Muscle of arm (tissue), 12 donors: ENCODE results near the gene BTN2A1. TPM values are rescaled to one million over a fixed set of nuclear protein-coding genes. Genes with fewer than 3 reads are reported as not detected.
"Not testable (repeated sequence)": the region's sequence is repeated elsewhere in the genome, so short reads cannot be mapped to it uniquely, and the experiment has no call there.

Experiments used
- DNase-seq: peaks from one replicate; pipeline ENCODE4 v3.0.0-alpha.2; 2013
- polyA plus RNA-seq, 12 donors: library from polyadenylated mRNA; unstranded; fragments of 120-200 nt; gene quantifications; one replicate each; pipeline ENCODE4 v1.2.1, GENCODE V29; 2013; ENCODE audit not compliant: insufficient read length in 12 of 12

BTN2A1 gene
- polyA plus RNA-seq, 12 donors = 23.6 to 30.3 (median 25.9) TPM; not detected in 1

GRCh38 chr6:26489996-26490964 lies 32.5 kb downstream of the BTN2A1 start:
- no peak for DNase-seq

DNA sequence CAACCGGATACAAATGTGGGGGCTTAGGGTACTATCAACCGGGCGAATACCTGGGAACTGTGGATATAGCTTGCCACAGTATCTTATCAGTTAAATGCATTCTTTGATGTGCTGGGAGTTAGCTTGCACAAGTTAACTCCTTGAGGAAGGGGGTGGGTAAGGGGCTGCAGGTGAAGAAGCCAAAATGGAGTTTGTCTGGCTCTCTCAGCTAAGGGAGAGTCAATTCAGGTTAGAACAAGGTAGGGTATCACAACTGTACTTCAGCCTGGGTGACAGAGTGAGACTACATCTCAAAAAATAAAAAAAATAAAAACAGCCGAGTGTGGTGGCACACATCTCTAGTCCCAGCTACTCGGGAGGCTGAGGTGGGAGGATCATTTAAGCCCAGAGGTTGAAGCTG lies 33.8 kb downstream of the BTN2A1 start:
- no peak for DNase-seq

DNA sequence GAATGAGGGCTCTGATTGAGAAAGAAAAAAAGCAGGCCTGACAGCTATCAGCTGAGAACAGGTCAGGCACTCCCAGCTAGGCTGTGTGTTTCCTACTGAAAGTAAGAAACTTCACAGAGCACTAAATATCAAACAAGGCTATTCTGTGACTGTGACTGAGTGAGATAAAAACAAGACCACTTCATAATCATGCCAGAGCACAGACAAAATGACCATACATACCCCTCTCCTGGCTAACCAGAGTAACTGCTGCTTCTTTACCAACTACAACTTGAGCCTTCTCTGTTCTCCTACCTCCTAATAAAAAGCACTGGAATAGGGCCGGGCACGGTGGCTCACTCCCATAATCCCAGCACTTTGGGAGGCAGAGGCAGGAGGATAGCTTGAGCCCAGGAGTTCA lies 35.5 kb downstream of the BTN2A1 start:
- no peak for DNase-seq

DNA sequence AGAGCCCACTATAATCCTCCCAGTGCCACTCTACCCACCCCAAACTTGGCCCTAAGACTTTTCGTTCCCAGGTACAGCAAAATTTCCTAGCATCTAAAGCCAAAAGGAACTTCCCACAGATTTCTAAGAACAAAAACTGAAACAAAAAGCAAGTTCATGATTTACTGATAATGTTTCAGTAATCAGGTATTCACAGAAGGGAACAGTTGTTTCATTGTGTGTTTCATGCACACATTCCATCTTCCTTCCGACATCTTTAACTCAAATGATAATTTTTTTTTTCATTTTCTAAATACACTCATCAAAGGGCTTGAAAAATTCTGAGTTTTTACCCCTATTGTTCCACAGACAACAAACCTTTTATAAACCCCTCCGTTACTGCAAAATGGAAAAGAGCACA lies 36.4 kb downstream of the BTN2A1 start:
- no peak for DNase-seq

- no peak for DNase-seq
Measured at GRCh38 chr6:26495281-26495680, 37.5 kb downstream of the BTN2A1 start.

GRCh38 chr6:26497610-26498009 lies 39.9 kb downstream of the BTN2A1 start:
- no peak for DNase-seq

DNA sequence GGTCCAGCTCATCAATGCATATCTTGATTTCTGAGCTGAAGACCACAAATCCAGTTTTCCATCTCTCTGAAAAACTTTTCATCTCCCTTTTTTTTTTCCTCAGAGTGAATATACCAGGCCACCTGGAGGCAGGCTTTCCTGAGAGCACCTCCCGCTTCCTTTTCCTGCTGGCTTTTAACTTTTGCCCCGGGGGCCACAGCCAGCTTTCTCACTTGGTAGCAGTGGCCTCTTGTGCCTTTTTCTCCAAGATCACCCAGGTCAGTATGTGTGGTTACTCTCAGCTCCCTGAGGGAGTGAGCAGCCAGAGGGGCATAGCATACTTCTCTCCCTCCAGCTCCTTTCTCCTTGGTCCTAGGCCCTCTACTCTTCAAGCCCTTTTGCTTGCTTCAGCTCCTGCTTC lies 42.3 kb downstream of the BTN2A1 start, which contains the start of gene BTN1A1:
BTN1A1 (plus strand) TSS at position 202 of the 400 bp plus-strand sequence. CDS start 984 bp downstream, outside the sequence.
- no peak for DNase-seq

GRCh38 chr6:26501482-26501986 lies 43.8 kb downstream of the BTN2A1 start:
- DNase-seq = no peak

- DNase-seq = no peak
Measured at GRCh38 chr6:26502165-26502564, 44.4 kb downstream of the BTN2A1 start.

GRCh38 chr6:26502626-26503025 lies 44.9 kb downstream of the BTN2A1 start:
- DNase-seq = no peak

DNA sequence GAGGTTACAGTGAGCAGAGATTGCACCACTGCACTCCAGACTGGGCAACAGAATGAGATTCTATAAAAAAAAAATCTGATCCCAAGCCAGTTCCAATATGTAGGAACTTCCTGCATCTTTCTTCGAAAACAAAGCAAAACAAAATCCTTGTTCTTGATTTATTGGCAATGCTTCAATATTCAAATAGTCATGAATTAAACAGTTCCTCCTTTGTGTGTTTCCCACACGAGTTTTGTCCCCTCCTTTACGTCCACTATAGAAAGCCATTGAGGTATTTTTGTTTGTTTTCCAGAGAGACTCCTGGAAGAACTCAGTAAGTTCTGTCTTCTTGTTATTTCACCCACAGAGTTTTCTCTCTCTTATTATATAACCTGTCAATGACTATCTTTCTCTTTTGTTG lies 49.9 kb downstream of the BTN2A1 start:
- DNase-seq = no peak

- not testable (repeated sequence) for DNase-seq
Measured at GRCh38 chr6:26511033-26511432, 53.3 kb downstream of the BTN2A1 start.

GRCh38 chr6:26514984-26515383 lies 57.2 kb downstream of the BTN2A1 start:
- no peak for DNase-seq

DNA sequence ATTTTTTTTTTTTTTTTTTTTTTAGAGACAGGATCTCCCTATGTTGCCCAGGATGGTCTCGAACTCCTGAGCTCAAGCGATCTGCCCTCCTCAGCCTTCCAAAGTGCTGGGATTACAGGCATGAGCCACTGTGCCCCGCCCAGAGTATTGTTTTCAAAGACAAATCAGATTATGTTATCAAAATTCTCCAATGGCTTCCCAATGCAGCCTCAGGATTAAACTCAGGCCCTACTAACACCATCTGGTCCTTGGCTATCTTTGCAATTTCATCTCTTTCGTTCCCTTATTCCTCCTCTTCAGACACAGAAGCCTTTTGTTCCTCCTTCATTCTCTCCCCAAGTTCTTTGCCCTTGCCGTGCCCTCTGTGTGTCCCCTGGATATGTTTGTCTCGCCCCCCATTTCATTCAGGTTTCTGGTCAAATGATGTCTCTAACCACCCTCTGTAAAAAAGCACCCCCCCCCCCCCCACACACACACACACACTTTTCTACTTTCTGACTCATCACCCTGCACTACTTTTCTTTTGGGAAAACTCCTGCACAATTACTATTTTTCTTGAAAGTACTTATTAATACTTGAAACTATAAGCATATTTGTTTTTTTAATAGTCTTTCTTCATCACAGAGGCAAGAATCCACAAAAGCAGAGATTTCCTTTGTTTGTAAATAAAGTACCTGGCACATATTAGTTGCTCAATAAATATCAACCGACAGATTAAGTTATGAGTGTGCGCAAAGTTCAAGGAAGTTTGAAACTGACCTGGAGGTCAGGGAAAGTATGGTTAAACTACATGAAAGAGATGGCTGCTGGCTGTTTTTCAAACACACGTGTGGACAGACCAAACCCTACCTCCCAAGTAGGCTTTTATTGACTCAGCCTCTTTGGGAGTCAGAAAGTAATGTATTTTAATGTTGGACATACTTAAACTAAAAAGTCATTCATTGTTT lies 59.0 kb downstream of the BTN2A1 start:
- no peak for DNase-seq

Other genes with a start within 250 kb of the BTN2A1 start
- 10 to 100 TPM in 11 of 12 donors, not detected in 1; 12.5 to 36.1 (median 18.5) TPM for gene BTN3A2, start 92.8 kb upstream of the BTN2A1 start, polyA plus RNA-seq
- 10 to 100 TPM in 2 of 12 donors, 1 to 10 TPM in 8, not detected in 2; 3.3 to 12.1 (median 8.7) TPM for gene BTN2A2, start 74.8 kb upstream of the BTN2A1 start, polyA plus RNA-seq
- 10 to 100 TPM in 11 of 12 donors, not detected in 1; 15.9 to 41.2 (median 23.8) TPM for gene BTN3A1, start 55.7 kb upstream of the BTN2A1 start, polyA plus RNA-seq
- 10 to 100 TPM in 10 of 12 donors, 1 to 10 TPM in 1, not detected in 1; 9.6 to 27.8 (median 14.2) TPM for gene BTN3A3, start 17.5 kb upstream of the BTN2A1 start, polyA plus RNA-seq
- under 1 TPM in 10 of 12 donors, not detected in 2; 0.08 to 0.30 (median 0.14) TPM for gene BTN1A1, start 42.3 kb downstream of the BTN2A1 start, polyA plus RNA-seq
- gene HMGN4, start 80.4 kb downstream of the BTN2A1 start, polyA plus RNA-seq = 10 to 100 TPM in 11 of 12 donors, not detected in 1; 43.8 to 73.5 (median 59.4) TPM
- gene ABT1, start 139.0 kb downstream of the BTN2A1 start, polyA plus RNA-seq = 10 to 100 TPM in 8 of 12 donors, 1 to 10 TPM in 3, not detected in 1; 9.0 to 12.6 (median 10.3) TPM
- gene ZNF322, start 201.8 kb downstream of the BTN2A1 start, polyA plus RNA-seq = 10 to 100 TPM in 11 of 12 donors, not detected in 1; 10.9 to 24.3 (median 20.7) TPM